ENCODE data around the gene XIAP. TPM values are rescaled to one million over a fixed set of nuclear protein-coding genes. Genes with fewer than 3 reads are reported as not detected.
"Not testable (repeated sequence)": the region's sequence is repeated elsewhere in the genome, so short reads cannot be mapped to it uniquely, and the experiment has no call there.

Gene XIAP
- total RNA-seq, 2 donors from 2014 or later, result 24.7 to 27.3 TPM

- H3K4me1 Mint-ChIP-seq, result no peaks in the 10 kb centered on the region
- H3K36me3 Mint-ChIP-seq (ENCODE audit: low read depth), result no peaks in the 10 kb centered on the region
- no peak overlapping the region for H3K27ac Mint-ChIP-seq
- no peaks in the 10 kb centered on the region for H3K27me3 Mint-ChIP-seq
- DNase-seq (peak in 1 of 3 donors; percentile 7), ATAC-seq (peak; percentile 55)
- no peak overlapping the region for H3K4me3 Mint-ChIP-seq
- H3K9me3 ChIP-seq (ENCODE audit: control insufficient read depth, low read length, poor library complexity, severe bottlenecking), result no peaks in the 10 kb centered on the region
These were observed 25.1 kb downstream of the XIAP start for GRCh38 chrX:123884809-123885408.

- no peaks in the 10 kb centered on the region for H3K9me3 ChIP-seq (ENCODE audit: control insufficient read depth, low read length, poor library complexity, severe bottlenecking)
- Mint-ChIP-seq H3K27me3 (no peaks in the 10 kb centered on the region), H3K4me1 (no peaks in the 10 kb centered on the region), H3K36me3 (ENCODE audit: low read depth) (no peaks in the 10 kb centered on the region), H3K4me3 (no peak overlapping the region), H3K27ac (no peak overlapping the region)
- ATAC-seq, result no peak
- no peak for DNase-seq
These were observed 39.8 kb downstream of the XIAP start for GRCh38 chrX:123899701-123900100.

- H3K4me1 Mint-ChIP-seq; H3K36me3 Mint-ChIP-seq (ENCODE audit: low read depth); ATAC-seq; H3K27me3 Mint-ChIP-seq; H3K27ac Mint-ChIP-seq; H3K4me3 Mint-ChIP-seq; DNase-seq; H3K9me3 ChIP-seq (ENCODE audit: control insufficient read depth, low read length, poor library complexity, severe bottlenecking): not testable (repeated sequence)
These were observed 43.4 kb downstream of the XIAP start for GRCh38 chrX:123903261-123903660.

GRCh38 chrX:123905332-123905731 is 45.5 kb downstream of the XIAP start:
- Mint-ChIP-seq H3K4me1 (peaks cover 3% of the 10 kb centered on the region), H3K36me3 (ENCODE audit: low read depth) (peaks cover 3% of the 10 kb centered on the region), H3K27me3 (no peaks in the 10 kb centered on the region), H3K27ac (peak overlapping the region; percentile 63), H3K4me3 (peak overlapping the region; percentile 60)
- ATAC-seq (no peak), DNase-seq (no peak)
- no peaks in the 10 kb centered on the region for H3K9me3 ChIP-seq (ENCODE audit: control insufficient read depth, low read length, poor library complexity, severe bottlenecking)

- Mint-ChIP-seq H3K4me1 (peaks cover 3% of the 10 kb centered on the region), H3K4me3 (no peak overlapping the region), H3K27me3 (no peaks in the 10 kb centered on the region), H3K27ac (no peak overlapping the region), H3K36me3 (ENCODE audit: low read depth) (peaks cover 3% of the 10 kb centered on the region)
- no peak for ATAC-seq
- H3K9me3 ChIP-seq (ENCODE audit: control insufficient read depth, low read length, poor library complexity, severe bottlenecking), result no peaks in the 10 kb centered on the region
- no peak for DNase-seq
These were observed 46.9 kb downstream of the XIAP start for GRCh38 chrX:123906557-123907316.

- no peak overlapping the region for H3K27ac Mint-ChIP-seq
- H3K4me1 Mint-ChIP-seq, result peaks cover 3% of the 10 kb centered on the region
- H3K4me3 Mint-ChIP-seq, result no peak overlapping the region
These were observed 49.7 kb downstream of the XIAP start for GRCh38 chrX:123909523-123909922.

GRCh38 chrX:123917069-123917468 is 57.2 kb downstream of the XIAP start:
- no peak overlapping the region for H3K4me3 Mint-ChIP-seq
- no peak overlapping the region for H3K27ac Mint-ChIP-seq
- no peaks in the 10 kb centered on the region for H3K27me3 Mint-ChIP-seq
- no peaks in the 10 kb centered on the region for H3K36me3 Mint-ChIP-seq (ENCODE audit: low read depth)
- no peaks in the 10 kb centered on the region for H3K9me3 ChIP-seq (ENCODE audit: control insufficient read depth, low read length, poor library complexity, severe bottlenecking)
- ATAC-seq, result no peak
- no peaks in the 10 kb centered on the region for H3K4me1 Mint-ChIP-seq
- no peak for DNase-seq

More at GRCh38 chrX:123909523-123909922, 49.7 kb downstream of the XIAP start:
- no peaks in the 10 kb centered on the region for H3K9me3 ChIP-seq (ENCODE audit: control insufficient read depth, low read length, poor library complexity, severe bottlenecking)
- Mint-ChIP-seq H3K27me3 (no peaks in the 10 kb centered on the region), H3K36me3 (ENCODE audit: low read depth) (peaks cover 3% of the 10 kb centered on the region)
- ATAC-seq (no peak), DNase-seq (no peak)

- H3K9me3 ChIP-seq (ENCODE audit: control insufficient read depth, low read length, poor library complexity, severe bottlenecking), result no peaks in the 10 kb centered on the region
- ATAC-seq, result no peak
- H3K27ac Mint-ChIP-seq, result no peak overlapping the region
- no peak for DNase-seq
- no peak overlapping the region for H3K4me3 Mint-ChIP-seq
- H3K36me3 Mint-ChIP-seq (ENCODE audit: low read depth), result no peaks in the 10 kb centered on the region
- no peaks in the 10 kb centered on the region for H3K4me1 Mint-ChIP-seq
- H3K27me3 Mint-ChIP-seq, result no peaks in the 10 kb centered on the region
These were observed 58.4 kb downstream of the XIAP start for GRCh38 chrX:123918106-123918721.

- Mint-ChIP-seq H3K27ac (peak overlapping the region; percentile 32), H3K27me3 (no peaks in the 10 kb centered on the region), H3K36me3 (ENCODE audit: low read depth) (no peaks in the 10 kb centered on the region), H3K4me3 (no peak overlapping the region), H3K4me1 (no peaks in the 10 kb centered on the region)
- no peak for ATAC-seq
- no peak for DNase-seq
- no peaks in the 10 kb centered on the region for H3K9me3 ChIP-seq (ENCODE audit: control insufficient read depth, low read length, poor library complexity, severe bottlenecking)
These were observed 60.4 kb downstream of the XIAP start for GRCh38 chrX:123920105-123920785.

GRCh38 chrX:123923211-123923610 is 63.4 kb downstream of the XIAP start:
- Mint-ChIP-seq H3K36me3 (ENCODE audit: low read depth) (no peaks in the 10 kb centered on the region), H3K4me1 (no peaks in the 10 kb centered on the region), H3K4me3 (no peak overlapping the region), H3K27me3 (no peaks in the 10 kb centered on the region), H3K27ac (no peak overlapping the region)
- DNase-seq (no peak), ATAC-seq (no peak)
- no peaks in the 10 kb centered on the region for H3K9me3 ChIP-seq (ENCODE audit: control insufficient read depth, low read length, poor library complexity, severe bottlenecking)

GRCh38 chrX:123924186-123924585 is 64.3 kb downstream of the XIAP start:
- DNase-seq (no peak), ATAC-seq (no peak)
- Mint-ChIP-seq H3K36me3 (ENCODE audit: low read depth) (no peaks in the 10 kb centered on the region), H3K27me3 (no peaks in the 10 kb centered on the region), H3K4me1 (no peaks in the 10 kb centered on the region), H3K27ac (no peak overlapping the region), H3K4me3 (no peak overlapping the region)
- no peaks in the 10 kb centered on the region for H3K9me3 ChIP-seq (ENCODE audit: control insufficient read depth, low read length, poor library complexity, severe bottlenecking)

- DNase-seq (no peak), ATAC-seq (no peak)
- no peaks in the 10 kb centered on the region for H3K9me3 ChIP-seq (ENCODE audit: control insufficient read depth, low read length, poor library complexity, severe bottlenecking)
- Mint-ChIP-seq H3K4me1 (no peaks in the 10 kb centered on the region), H3K36me3 (ENCODE audit: low read depth) (no peaks in the 10 kb centered on the region), H3K27ac (no peak overlapping the region), H3K27me3 (no peaks in the 10 kb centered on the region), H3K4me3 (no peak overlapping the region)
These were observed 68.0 kb downstream of the XIAP start for GRCh38 chrX:123927845-123928244.

GRCh38 chrX:123932055-123932454 is 72.2 kb downstream of the XIAP start:
- not testable (repeated sequence) for H3K4me1 Mint-ChIP-seq; H3K27ac Mint-ChIP-seq; H3K36me3 Mint-ChIP-seq (ENCODE audit: low read depth); DNase-seq; ATAC-seq; H3K9me3 ChIP-seq (ENCODE audit: control insufficient read depth, low read length, poor library complexity, severe bottlenecking); H3K27me3 Mint-ChIP-seq; H3K4me3 Mint-ChIP-seq
